DOHH2 (cell line): ENCODE results near the gene MYO18B.

ENCODE experiments used
- EZH2phosphoT487 ChIP-seq: fragments of 200-600 bp; sonication (generic); IDR thresholded peaks from 2 replicates; pipeline ENCODE4 v1.6.1; 2017; ENCODE audit warnings: borderline replicate concordance, mild to moderate bottlenecking, antibody characterized with exemption, low read length, moderate library complexity, mixed read lengths
- TF ChIP-seq, protein P1 (sequence below): fragments of 200-600 bp; sonication (generic); IDR thresholded peaks from one replicate; pipeline ENCODE4 v1.5.1; 2014; ENCODE audit warnings: antibody characterized with exemption, mild to moderate bottlenecking, low read depth, low read length; ENCODE audit not compliant: poor library complexity, severe bottlenecking

GRCh38 chr22:26047516-26047915, 305.5 kb downstream of the MYO18B start:
- TF ChIP-seq, protein P1, sequence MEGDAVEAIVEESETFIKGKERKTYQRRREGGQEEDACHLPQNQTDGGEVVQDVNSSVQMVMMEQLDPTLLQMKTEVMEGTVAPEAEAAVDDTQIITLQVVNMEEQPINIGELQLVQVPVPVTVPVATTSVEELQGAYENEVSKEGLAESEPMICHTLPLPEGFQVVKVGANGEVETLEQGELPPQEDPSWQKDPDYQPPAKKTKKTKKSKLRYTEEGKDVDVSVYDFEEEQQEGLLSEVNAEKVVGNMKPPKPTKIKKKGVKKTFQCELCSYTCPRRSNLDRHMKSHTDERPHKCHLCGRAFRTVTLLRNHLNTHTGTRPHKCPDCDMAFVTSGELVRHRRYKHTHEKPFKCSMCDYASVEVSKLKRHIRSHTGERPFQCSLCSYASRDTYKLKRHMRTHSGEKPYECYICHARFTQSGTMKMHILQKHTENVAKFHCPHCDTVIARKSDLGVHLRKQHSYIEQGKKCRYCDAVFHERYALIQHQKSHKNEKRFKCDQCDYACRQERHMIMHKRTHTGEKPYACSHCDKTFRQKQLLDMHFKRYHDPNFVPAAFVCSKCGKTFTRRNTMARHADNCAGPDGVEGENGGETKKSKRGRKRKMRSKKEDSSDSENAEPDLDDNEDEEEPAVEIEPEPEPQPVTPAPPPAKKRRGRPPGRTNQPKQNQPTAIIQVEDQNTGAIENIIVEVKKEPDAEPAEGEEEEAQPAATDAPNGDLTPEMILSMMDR, result no peak
- no peak for TF ChIP-seq EZH2phosphoT487
